ENCODE results near the gene MGRN1. TPM values are rescaled to one million over a fixed set of nuclear protein-coding genes. Genes with fewer than 3 reads are reported as not detected.
"Not testable (repeated sequence)": the region's sequence is repeated elsewhere in the genome, so short reads cannot be mapped to it uniquely, and the experiment has no call there.

The MGRN1 gene
- total RNA-seq, 1 donor from 2014 or later = 63.6 TPM

- no peak for TF ChIP-seq CTCF (IDR thresholded peaks at IDR 0.05; ENCODE audit: insufficient read depth, low read length, poor library complexity, severe bottlenecking)
- Histone ChIP-seq H3K36me3 (ENCODE audit: control insufficient read depth, insufficient read depth, low read length) (no peaks in the 10 kb centered on the region), H3K4me3 (ENCODE audit: low read depth, low read length) (peak within 1 kb of the TSS; percentile 99), H3K27me3 (ENCODE audit: control insufficient read depth, insufficient read depth, low read length) (no peaks in the 10 kb centered on the region)
- peak; percentile 88 for DNase-seq (ENCODE audit: low read depth)
Observed at GRCh38 chr16:4734063-4734729, 109.6 kb downstream of the MGRN1 start, which contains the start of the genes ANKS3 and DNAAF8. ANKS3 (minus strand) TSS chr16:4734271; CDS start chr16:4730149, 4,122 bp downstream. DNAAF8 (plus strand) TSS chr16:4734537; CDS start chr16:4736515, 1,978 bp downstream.

GRCh38 chr16:4734730-4735535 lies 110.3 kb downstream of the MGRN1 start:
- no peak for TF ChIP-seq CTCF (IDR thresholded peaks at IDR 0.05; ENCODE audit: insufficient read depth, low read length, poor library complexity, severe bottlenecking)
- Histone ChIP-seq H3K4me3 (ENCODE audit: low read depth, low read length) (peak overlapping the region; percentile 99), H3K27me3 (ENCODE audit: control insufficient read depth, insufficient read depth, low read length) (no peaks in the 10 kb centered on the region), H3K36me3 (ENCODE audit: control insufficient read depth, insufficient read depth, low read length) (no peaks in the 10 kb centered on the region)
- DNase-seq (ENCODE audit: low read depth) = no peak

GRCh38 chr16:4736546-4736945 lies 111.9 kb downstream of the MGRN1 start:
- TF ChIP-seq CTCF (IDR thresholded peaks at IDR 0.05; ENCODE audit: insufficient read depth, low read length, poor library complexity, severe bottlenecking) = no peak
- DNase-seq (ENCODE audit: low read depth) = no peak
- Histone ChIP-seq H3K27me3 (ENCODE audit: control insufficient read depth, insufficient read depth, low read length) (no peaks in the 10 kb centered on the region), H3K4me3 (ENCODE audit: low read depth, low read length) (no peak overlapping the region), H3K36me3 (ENCODE audit: control insufficient read depth, insufficient read depth, low read length) (no peaks in the 10 kb centered on the region)

GRCh38 chr16:4737545-4737944 lies 112.9 kb downstream of the MGRN1 start:
- H3K27me3 ChIP-seq (ENCODE audit: control insufficient read depth, insufficient read depth, low read length) = no peaks in the 10 kb centered on the region
- no peak for TF ChIP-seq CTCF (IDR thresholded peaks at IDR 0.05; ENCODE audit: insufficient read depth, low read length, poor library complexity, severe bottlenecking)

GRCh38 chr16:4738370-4738769 lies 113.7 kb downstream of the MGRN1 start:
- H3K36me3 ChIP-seq (ENCODE audit: control insufficient read depth, insufficient read depth, low read length); H3K27me3 ChIP-seq (ENCODE audit: control insufficient read depth, insufficient read depth, low read length); DNase-seq (ENCODE audit: low read depth); H3K4me3 ChIP-seq (ENCODE audit: low read depth, low read length): not testable (repeated sequence)

More at GRCh38 chr16:4737545-4737944, 112.9 kb downstream of the MGRN1 start:
- H3K4me3 ChIP-seq (ENCODE audit: low read depth, low read length) = no peak overlapping the region
- no peak for DNase-seq (ENCODE audit: low read depth)
- no peaks in the 10 kb centered on the region for H3K36me3 ChIP-seq (ENCODE audit: control insufficient read depth, insufficient read depth, low read length)

Other genes with a start within 250 kb of the MGRN1 start
- gene CORO7, start 208.2 kb upstream of the MGRN1 start, total RNA-seq = 57.3 and 76.2 TPM in 2 replicates
- gene DNAJA3, start 199.0 kb upstream of the MGRN1 start, total RNA-seq = 71.2 and 77.6 TPM in 2 replicates
- gene NMRAL1, start 150.2 kb upstream of the MGRN1 start, total RNA-seq = 55.2 and 59.5 TPM in 2 replicates
- gene HMOX2, start 148.4 kb upstream of the MGRN1 start, total RNA-seq = 64.4 and 72.6 TPM in 2 replicates
- 14.1 and 16.8 TPM in 2 replicates for gene CDIP1, start 86.1 kb upstream of the MGRN1 start, total RNA-seq
- not detected in 2 replicates for gene C16orf96, start 68.5 kb upstream of the MGRN1 start, total RNA-seq
- 8.9 and 15.3 TPM in 2 replicates for gene UBALD1, start 9.9 kb upstream of the MGRN1 start, total RNA-seq
- 19.1 and 36.1 TPM in 2 replicates for gene NUDT16L1, start 68.7 kb downstream of the MGRN1 start, total RNA-seq
- gene ANKS3, start 109.4 kb downstream of the MGRN1 start, total RNA-seq = 22.0 and 28.6 TPM in 2 replicates
- 0.62 and 1.8 TPM in 2 replicates for gene DNAAF8, start 109.7 kb downstream of the MGRN1 start, total RNA-seq
- gene ZNF500, start 142.3 kb downstream of the MGRN1 start, total RNA-seq = 5.8 and 10.5 TPM in 2 replicates
- gene SEPTIN12, start 163.5 kb downstream of the MGRN1 start, total RNA-seq = not detected in 2 replicates
- gene SMIM22, start 170.5 kb downstream of the MGRN1 start, total RNA-seq = 37.0 TPM in 1 of 2 replicates, not detected in the other
- gene ROGDI, start 177.8 kb downstream of the MGRN1 start, total RNA-seq = 24.3 and 25.9 TPM in 2 replicates
- gene GLYR1, start 222.5 kb downstream of the MGRN1 start, total RNA-seq = 42.7 and 57.5 TPM in 2 replicates
- 33.3 and 40.8 TPM in 2 replicates for gene UBN1, start 222.7 kb downstream of the MGRN1 start, total RNA-seq

Data from kidney epithelial cell (primary cell).